ENCODE data around the gene ZNF563. TPM values are rescaled to one million over a fixed set of nuclear protein-coding genes. Genes with fewer than 3 reads are reported as not detected.
"Not testable (repeated sequence)": the region's sequence is repeated elsewhere in the genome, so short reads cannot be mapped to it uniquely, and the experiment has no call there.

The ZNF563 gene
- total RNA-seq, 1 donor from 2014 or later: not detected

- FAIRE-seq (peak; percentile 54), DNase-seq (ENCODE audit: low read depth) (peak; percentile 92)
- Histone ChIP-seq H4K20me1 (ENCODE audit: insufficient read depth, low read length) (no peaks in the 10 kb centered on the region), H3K9ac (ENCODE audit: low read length) (peak within 1 kb of the TSS; percentile 83), H3K9me3 (ENCODE audit: insufficient read depth, low read depth, low read length) (no peaks in the 10 kb centered on the region), H3K79me2 (ENCODE audit: insufficient read depth, low read length) (no peaks in the 10 kb centered on the region), H3K4me2 (ENCODE audit: low read length) (peak within 1 kb of the TSS; percentile 86), H3K27me3 (ENCODE audit: insufficient read depth, low read length) (no peaks in the 10 kb centered on the region), H3K27ac (ENCODE audit: low read depth, low read length) (peak within 1 kb of the TSS; percentile 54), H3K4me3 (ENCODE audit: insufficient read depth, low read depth, low read length) (peak within 1 kb of the TSS; percentile 72), H3K36me3 (ENCODE audit: insufficient read depth, low read length) (no peaks in the 10 kb centered on the region), H2AFZ (ENCODE audit: low read depth, low read length) (peak within 1 kb of the TSS; percentile 87), H3K4me1 (ENCODE audit: insufficient read depth, low read length) (no peaks in the 10 kb centered on the region)
- Mint-ChIP-seq H3K36me3 (ENCODE audit: low read depth, unreplicated experiment) (no peaks in the 10 kb centered on the region), H3K27ac (ENCODE audit: unreplicated experiment) (peak within 1 kb of the TSS; percentile 69), H3K4me3 (ENCODE audit: unreplicated experiment) (peak within 1 kb of the TSS; percentile 82), H3K9me3 (ENCODE audit: unreplicated experiment) (peaks cover 36% of the 10 kb centered on the region), H3K4me1 (ENCODE audit: low read depth, unreplicated experiment) (no peaks in the 10 kb centered on the region), H3K27me3 (ENCODE audit: low read depth, unreplicated experiment) (no peaks in the 10 kb centered on the region)
- TF ChIP-seq CTCF (IDR thresholded peaks at IDR 0.05; ENCODE audit: insufficient read depth, low read depth, low read length): peak; percentile 23
- no peak for TF ChIP-seq EZH2 (IDR thresholded peaks at IDR 0.05; ENCODE audit: insufficient read depth, low read length)
These were observed 32.1 kb upstream of the ZNF563 start, which contains the start of gene ZNF442 for GRCh38 chr19:12365236-12366162. ZNF442 (minus strand) TSS chr19:12365683; CDS start chr19:12363631, 2,052 bp downstream.

- Histone ChIP-seq H3K36me3 (ENCODE audit: insufficient read depth, low read length) (no peaks in the 10 kb centered on the region), H3K9me3 (ENCODE audit: insufficient read depth, low read depth, low read length) (no peaks in the 10 kb centered on the region), H3K27ac (ENCODE audit: low read depth, low read length) (peak overlapping the region; percentile 54), H3K4me1 (ENCODE audit: insufficient read depth, low read length) (no peaks in the 10 kb centered on the region), H3K27me3 (ENCODE audit: insufficient read depth, low read length) (no peaks in the 10 kb centered on the region), H4K20me1 (ENCODE audit: insufficient read depth, low read length) (no peaks in the 10 kb centered on the region), H3K4me2 (ENCODE audit: low read length) (peak overlapping the region; percentile 86), H3K9ac (ENCODE audit: low read length) (peak overlapping the region; percentile 83), H3K4me3 (ENCODE audit: insufficient read depth, low read depth, low read length) (peak overlapping the region; percentile 72), H2AFZ (ENCODE audit: low read depth, low read length) (peak overlapping the region; percentile 87), H3K79me2 (ENCODE audit: insufficient read depth, low read length) (no peaks in the 10 kb centered on the region)
- FAIRE-seq (no peak), DNase-seq (ENCODE audit: low read depth) (peak; percentile 3)
- Mint-ChIP-seq H3K36me3 (ENCODE audit: low read depth, unreplicated experiment) (no peaks in the 10 kb centered on the region), H3K27me3 (ENCODE audit: low read depth, unreplicated experiment) (no peaks in the 10 kb centered on the region), H3K27ac (ENCODE audit: unreplicated experiment) (no peak overlapping the region), H3K4me3 (ENCODE audit: unreplicated experiment) (peak overlapping the region; percentile 69), H3K4me1 (ENCODE audit: low read depth, unreplicated experiment) (no peaks in the 10 kb centered on the region), H3K9me3 (ENCODE audit: unreplicated experiment) (peaks cover 41% of the 10 kb centered on the region)
- TF ChIP-seq CTCF (IDR thresholded peaks at IDR 0.05; ENCODE audit: insufficient read depth, low read depth, low read length) (no peak), EZH2 (IDR thresholded peaks at IDR 0.05; ENCODE audit: insufficient read depth, low read length) (no peak)
These were observed 31.2 kb upstream of the ZNF563 start for GRCh38 chr19:12364391-12365235.

GRCh38 chr19:12362236-12362635, 28.8 kb upstream of the ZNF563 start:
- not testable (repeated sequence) for FAIRE-seq; H3K36me3 ChIP-seq (ENCODE audit: insufficient read depth, low read length); H3K4me1 Mint-ChIP-seq (ENCODE audit: low read depth, unreplicated experiment); H3K27me3 Mint-ChIP-seq (ENCODE audit: low read depth, unreplicated experiment); H3K9me3 ChIP-seq (ENCODE audit: insufficient read depth, low read depth, low read length); H3K4me3 Mint-ChIP-seq (ENCODE audit: unreplicated experiment); H3K4me1 ChIP-seq (ENCODE audit: insufficient read depth, low read length); H3K27ac Mint-ChIP-seq (ENCODE audit: unreplicated experiment); H3K36me3 Mint-ChIP-seq (ENCODE audit: low read depth, unreplicated experiment); H2AFZ ChIP-seq (ENCODE audit: low read depth, low read length); H3K4me3 ChIP-seq (ENCODE audit: insufficient read depth, low read depth, low read length); DNase-seq (ENCODE audit: low read depth); H3K4me2 ChIP-seq (ENCODE audit: low read length); H4K20me1 ChIP-seq (ENCODE audit: insufficient read depth, low read length); H3K27me3 ChIP-seq (ENCODE audit: insufficient read depth, low read length); H3K79me2 ChIP-seq (ENCODE audit: insufficient read depth, low read length); H3K9ac ChIP-seq (ENCODE audit: low read length); H3K27ac ChIP-seq (ENCODE audit: low read depth, low read length)
- H3K9me3 Mint-ChIP-seq (ENCODE audit: unreplicated experiment): peaks cover 41% of the 10 kb centered on the region
